Skeletal muscle satellite cell (primary cell): ENCODE results near the gene ACTL6B.
"Not testable (repeated sequence)": the region's sequence is repeated elsewhere in the genome, so short reads cannot be mapped to it uniquely, and the experiment has no call there.

Source experiments
- H3K27me3 ChIP-seq: 2 replicates; pipeline ENCODE4 v1.7.0; 2013; ENCODE audit warnings: low read length; ENCODE audit not compliant: control insufficient read depth, insufficient read depth
- H3K36me3 ChIP-seq: 2 replicates; pipeline ENCODE4 v1.7.0; 2013; ENCODE audit warnings: mild to moderate bottlenecking, control low read depth, low read length; ENCODE audit not compliant: insufficient read depth
- H3K4me1 ChIP-seq: 2 replicates; pipeline ENCODE4 v1.7.0; 2013; ENCODE audit warnings: low read length; ENCODE audit not compliant: control insufficient read depth, insufficient read depth
- H3K4me2 ChIP-seq: 2 replicates; pipeline ENCODE4 v1.7.0; 2013; ENCODE audit warnings: mild to moderate bottlenecking, low read length
- H3K4me3 ChIP-seq: 2 replicates; pipeline ENCODE4 v1.7.0; 2013; ENCODE audit warnings: low read length
- H3K9ac ChIP-seq: 2 replicates; pipeline ENCODE4 v1.7.0; 2013; ENCODE audit warnings: mild to moderate bottlenecking, low read depth, low read length, moderate library complexity
- H3K9me3 ChIP-seq: replicated peaks from 2 replicates; pipeline ENCODE4 v1.7.0; 2013; ENCODE audit warnings: mild to moderate bottlenecking, control low read depth, low read length

ACTL6B gene

GRCh38 chr7:100675105-100675451, 18.8 kb upstream of the ACTL6B start:
- Histone ChIP-seq H3K4me1 (no peaks in the 10 kb centered on the region), H3K4me3 (peak overlapping the region; percentile 99), H3K27me3 (peaks cover 3% of the 10 kb centered on the region), H3K4me2 (peak overlapping the region; percentile 98), H3K9ac (peak overlapping the region; percentile 99), H3K9me3 (no peaks in the 10 kb centered on the region), H3K36me3 (peaks cover 33% of the 10 kb centered on the region)

DNA sequence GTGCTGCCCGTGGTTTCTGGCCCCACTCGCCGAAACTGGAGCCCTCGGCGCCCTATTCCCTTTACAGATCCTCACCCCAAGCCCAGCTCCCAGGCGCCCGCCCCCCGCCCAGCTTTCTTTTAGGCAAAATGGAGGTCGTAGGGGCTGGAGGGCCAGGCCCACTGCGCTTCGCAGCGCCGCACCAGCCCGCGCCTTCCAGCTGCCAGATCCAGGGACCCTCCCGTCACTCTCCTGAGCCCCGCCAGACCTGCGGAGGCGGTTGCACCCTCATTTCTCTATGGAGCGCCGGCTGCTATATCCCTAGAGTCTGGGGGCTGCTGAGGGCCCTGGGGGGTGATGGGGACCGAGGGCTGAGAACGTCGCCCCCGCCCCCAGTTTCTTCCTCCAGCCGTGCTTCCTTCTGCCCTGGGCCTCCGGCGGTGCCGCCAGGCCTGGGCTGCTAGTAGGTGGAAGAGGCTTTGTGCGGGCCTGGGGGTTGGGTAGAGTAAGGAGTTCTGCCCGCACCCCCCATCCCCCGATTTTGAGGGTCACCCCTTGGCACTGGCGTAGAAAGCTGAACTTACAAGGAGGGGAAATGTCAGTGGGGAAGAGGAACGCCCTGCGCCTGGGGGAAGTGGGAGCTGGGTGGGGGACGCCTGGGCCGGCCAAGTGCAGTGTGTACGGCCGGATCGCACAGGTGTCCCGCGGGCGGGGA, 18.3 kb upstream of the ACTL6B start:
- Histone ChIP-seq H3K4me1 (no peaks in the 10 kb centered on the region), H3K4me2 (peak overlapping the region; percentile 98), H3K9me3 (no peaks in the 10 kb centered on the region), H3K27me3 (peaks cover 6% of the 10 kb centered on the region), H3K36me3 (peaks cover 29% of the 10 kb centered on the region), H3K9ac (peak overlapping the region; percentile 99), H3K4me3 (peak overlapping the region; percentile 99)

- H3K4me3 ChIP-seq, result peak overlapping the region; percentile 99
- peak overlapping the region; percentile 99 for H3K9ac ChIP-seq
- no peaks in the 10 kb centered on the region for H3K4me1 ChIP-seq
- H3K27me3 ChIP-seq, result peaks cover 6% of the 10 kb centered on the region
- peak overlapping the region; percentile 98 for H3K4me2 ChIP-seq
- H3K9me3 ChIP-seq, result no peaks in the 10 kb centered on the region
- H3K36me3 ChIP-seq, result peaks cover 24% of the 10 kb centered on the region
Observed at GRCh38 chr7:100673942-100674410, 17.7 kb upstream of the ACTL6B start.

DNA sequence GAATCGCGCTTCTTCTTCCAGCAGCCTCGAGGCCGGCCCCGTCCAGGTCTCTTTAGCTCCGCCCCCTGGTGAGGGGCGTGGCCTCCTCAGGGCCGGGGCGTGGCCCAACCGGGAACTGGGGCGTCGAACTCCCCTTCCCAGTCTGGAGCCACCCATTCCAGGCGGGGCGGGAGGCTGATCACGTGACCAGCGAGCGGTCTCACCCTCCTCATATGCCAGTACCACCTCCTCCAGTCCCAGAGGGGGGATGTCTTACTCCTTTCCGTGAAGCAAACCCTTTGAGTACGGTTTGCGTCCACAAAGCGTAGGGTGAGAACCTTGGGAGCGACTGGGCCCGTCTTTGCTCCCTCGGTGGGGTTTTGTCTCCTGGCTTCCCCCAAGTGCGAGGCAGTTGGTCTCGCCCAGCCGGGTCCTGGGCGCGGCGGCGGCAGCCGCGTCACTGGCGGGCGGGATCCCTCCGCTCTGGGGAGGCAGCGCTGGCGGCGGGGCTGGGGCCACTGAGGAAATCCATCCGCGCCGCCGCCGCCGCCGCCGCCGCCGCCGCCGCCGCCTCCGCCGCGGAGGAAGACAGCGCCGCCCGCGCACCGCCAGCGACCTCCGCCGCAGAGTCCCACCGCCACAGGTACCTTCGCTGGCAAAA, 17.2 kb upstream of the ACTL6B start, which contains the start of gene GNB2:
Gene GNB2 (plus strand): TSS at position 439 of the 640 bp plus-strand sequence. CDS start 2,526 bp downstream, outside the sequence.
- peaks cover 6% of the 10 kb centered on the region for H3K27me3 ChIP-seq
- no peaks in the 10 kb centered on the region for H3K4me1 ChIP-seq
- H3K4me3 ChIP-seq, result peak within 1 kb of the TSS; percentile 99
- H3K9ac ChIP-seq, result peak within 1 kb of the TSS; percentile 99
- peaks cover 21% of the 10 kb centered on the region for H3K36me3 ChIP-seq
- no peaks in the 10 kb centered on the region for H3K9me3 ChIP-seq
- peak within 1 kb of the TSS; percentile 99 for H3K4me2 ChIP-seq

- H3K36me3 ChIP-seq, result peaks cover 3% of the 10 kb centered on the region
- H3K27me3 ChIP-seq, result peaks cover 16% of the 10 kb centered on the region
- no peak overlapping the region for H3K4me2 ChIP-seq
- no peaks in the 10 kb centered on the region for H3K4me1 ChIP-seq
- no peaks in the 10 kb centered on the region for H3K9me3 ChIP-seq
- H3K9ac ChIP-seq, result no peak overlapping the region
- H3K4me3 ChIP-seq, result no peak overlapping the region
Observed at GRCh38 chr7:100671353-100672327, 15.4 kb upstream of the ACTL6B start.

- H3K9me3 ChIP-seq, result no peaks in the 10 kb centered on the region
- no peaks in the 10 kb centered on the region for H3K4me1 ChIP-seq
- H3K4me2 ChIP-seq, result no peak overlapping the region
- no peak overlapping the region for H3K9ac ChIP-seq
- no peaks in the 10 kb centered on the region for H3K36me3 ChIP-seq
- no peak overlapping the region for H3K4me3 ChIP-seq
- H3K27me3 ChIP-seq, result peaks cover 27% of the 10 kb centered on the region
Observed at GRCh38 chr7:100670074-100670473, 13.8 kb upstream of the ACTL6B start.

- peaks cover 27% of the 10 kb centered on the region for H3K27me3 ChIP-seq
- H3K36me3 ChIP-seq, H3K4me2 ChIP-seq, H3K4me3 ChIP-seq, H3K4me1 ChIP-seq, H3K9ac ChIP-seq, H3K9me3 ChIP-seq: not testable (repeated sequence)
Observed at GRCh38 chr7:100669106-100669505, 12.9 kb upstream of the ACTL6B start.

GRCh38 chr7:100668069-100668449, 11.8 kb upstream of the ACTL6B start:
- no peak overlapping the region for H3K9ac ChIP-seq
- no peak overlapping the region for H3K4me3 ChIP-seq
- H3K27me3 ChIP-seq, result peaks cover 27% of the 10 kb centered on the region
- no peak overlapping the region for H3K4me2 ChIP-seq
- no peaks in the 10 kb centered on the region for H3K4me1 ChIP-seq
- H3K36me3 ChIP-seq, result no peaks in the 10 kb centered on the region
- no peaks in the 10 kb centered on the region for H3K9me3 ChIP-seq

GRCh38 chr7:100667331-100668068, 11.3 kb upstream of the ACTL6B start:
- Histone ChIP-seq H3K27me3 (peaks cover 27% of the 10 kb centered on the region), H3K4me3 (no peak overlapping the region), H3K9ac (no peak overlapping the region), H3K9me3 (no peaks in the 10 kb centered on the region), H3K4me2 (no peak overlapping the region), H3K4me1 (no peaks in the 10 kb centered on the region), H3K36me3 (no peaks in the 10 kb centered on the region)

DNA sequence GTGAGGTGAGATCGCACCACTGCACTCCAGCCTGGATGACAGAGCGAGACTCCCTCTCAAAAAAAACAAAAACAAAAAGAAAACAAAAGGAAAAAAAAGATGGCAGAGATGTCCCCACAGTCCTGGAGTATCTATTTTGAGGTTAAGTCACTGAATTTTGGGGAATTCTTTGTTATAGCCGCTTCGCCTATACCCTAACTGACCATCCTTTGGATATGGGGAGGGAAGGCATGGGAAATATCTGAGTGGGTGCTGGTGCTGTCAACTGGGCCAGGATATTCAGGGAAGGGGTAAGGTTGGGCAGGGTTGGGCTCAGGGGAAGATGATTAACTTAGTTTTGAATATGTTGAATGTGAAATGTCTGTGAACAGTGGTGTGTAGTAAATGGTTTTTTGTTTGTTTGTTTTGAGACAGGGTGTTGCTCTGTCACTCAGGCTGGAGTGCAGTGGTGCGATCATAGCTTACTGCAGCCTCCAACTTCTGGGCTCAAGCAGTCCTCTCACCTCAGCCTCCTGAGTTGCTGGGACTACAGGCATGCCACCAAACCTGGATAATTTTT, 9.0 kb upstream of the ACTL6B start:
- no peaks in the 10 kb centered on the region for H3K9me3 ChIP-seq
- H3K4me2 ChIP-seq, result no peak overlapping the region
- peaks cover 29% of the 10 kb centered on the region for H3K27me3 ChIP-seq
- no peak overlapping the region for H3K4me3 ChIP-seq
- H3K4me1 ChIP-seq, result no peaks in the 10 kb centered on the region
- H3K9ac ChIP-seq, result no peak overlapping the region
- H3K36me3 ChIP-seq, result no peaks in the 10 kb centered on the region
